Measurements from ENCODE around the gene MPPED2.

Gene MPPED2

DNA sequence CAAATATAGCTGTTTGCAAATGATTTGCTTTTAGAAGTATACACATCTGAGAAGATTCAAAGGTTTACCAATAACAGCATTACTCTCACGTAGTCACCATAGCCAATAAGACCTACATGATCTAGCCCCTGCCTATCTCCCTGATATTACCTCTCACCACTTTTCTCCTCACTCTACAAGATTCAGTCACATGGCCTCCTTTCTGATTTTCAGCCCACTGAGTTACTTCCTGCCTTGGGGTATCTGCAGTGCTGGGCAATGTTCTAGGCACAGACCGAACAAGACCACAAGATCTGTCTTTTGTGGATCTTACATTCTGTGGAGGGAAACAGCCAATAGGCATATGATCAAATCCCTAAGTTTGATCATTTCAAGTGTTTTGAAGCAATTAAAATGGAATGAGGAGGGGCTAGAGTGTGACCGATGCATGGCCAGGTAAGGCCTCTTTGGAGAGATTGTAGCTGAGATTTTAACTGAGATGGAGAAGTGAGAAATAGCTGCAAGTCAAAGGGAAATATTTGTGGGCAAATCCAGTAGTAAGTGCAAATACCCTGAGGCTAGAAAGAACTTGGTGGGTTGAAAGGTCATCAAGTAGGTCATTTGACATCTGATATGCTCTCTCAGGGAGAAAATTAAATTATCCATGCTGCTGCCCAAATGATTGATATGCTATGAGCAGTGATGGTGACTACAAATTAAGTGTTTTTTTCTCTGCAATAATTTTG is 220.2 kb downstream of the MPPED2 start:
- no peak overlapping the region for H3K4me3 ChIP-seq (ENCODE audit: low read length)
- no peak overlapping the region for H3K9ac ChIP-seq (ENCODE audit: low read length)
- peaks cover 11% of the 10 kb centered on the region for H3K4me1 ChIP-seq (ENCODE audit: control insufficient read depth, low read depth, low read length)
- no peaks in the 10 kb centered on the region for H3K27me3 ChIP-seq (ENCODE audit: control insufficient read depth, insufficient read depth, low read length)
- no peak overlapping the region for H3K27ac ChIP-seq (ENCODE audit: low read length)
- no peaks in the 10 kb centered on the region for H3K9me3 ChIP-seq (ENCODE audit: control insufficient read depth, low read depth, low read length)
- H3K36me3 ChIP-seq (ENCODE audit: control insufficient read depth, low read depth, low read length), result no peaks in the 10 kb centered on the region

DNA sequence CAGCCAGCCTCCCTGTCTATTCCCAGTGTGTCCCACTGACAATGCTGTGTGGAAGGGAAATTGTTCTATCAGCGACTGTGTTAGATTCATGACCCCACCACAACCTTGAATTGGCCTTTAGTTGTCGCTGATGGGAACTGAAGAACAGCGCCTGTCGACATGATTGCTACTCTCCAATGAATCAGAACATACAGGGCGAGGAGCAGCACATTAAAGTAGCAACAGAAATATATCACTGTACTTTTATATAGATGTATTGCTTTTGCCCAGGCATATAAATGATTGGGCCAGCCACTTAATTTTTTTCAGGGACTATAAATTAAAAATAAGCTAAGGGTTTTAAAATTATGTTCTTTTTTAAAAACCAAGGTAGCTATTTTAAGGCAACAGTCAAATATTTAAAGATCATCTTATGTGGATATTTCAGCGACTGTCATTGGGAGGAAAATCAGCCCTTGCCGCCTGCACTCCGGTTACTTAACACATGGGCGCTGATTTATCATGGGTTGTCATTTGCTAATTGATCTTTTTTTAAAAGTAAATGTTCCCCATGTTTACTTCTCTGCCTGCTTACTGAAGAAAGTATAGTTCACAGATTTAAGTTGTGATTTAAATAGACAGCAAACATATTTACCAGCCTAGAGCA is 221.2 kb downstream of the MPPED2 start:
- no peak overlapping the region for H3K9ac ChIP-seq (ENCODE audit: low read length)
- no peak overlapping the region for H3K4me3 ChIP-seq (ENCODE audit: low read length)
- H3K27me3 ChIP-seq (ENCODE audit: control insufficient read depth, insufficient read depth, low read length), result no peaks in the 10 kb centered on the region
- no peak overlapping the region for H3K27ac ChIP-seq (ENCODE audit: low read length)
- no peaks in the 10 kb centered on the region for H3K9me3 ChIP-seq (ENCODE audit: control insufficient read depth, low read depth, low read length)
- H3K36me3 ChIP-seq (ENCODE audit: control insufficient read depth, low read depth, low read length), result no peaks in the 10 kb centered on the region
- peaks cover 11% of the 10 kb centered on the region for H3K4me1 ChIP-seq (ENCODE audit: control insufficient read depth, low read depth, low read length)

DNA sequence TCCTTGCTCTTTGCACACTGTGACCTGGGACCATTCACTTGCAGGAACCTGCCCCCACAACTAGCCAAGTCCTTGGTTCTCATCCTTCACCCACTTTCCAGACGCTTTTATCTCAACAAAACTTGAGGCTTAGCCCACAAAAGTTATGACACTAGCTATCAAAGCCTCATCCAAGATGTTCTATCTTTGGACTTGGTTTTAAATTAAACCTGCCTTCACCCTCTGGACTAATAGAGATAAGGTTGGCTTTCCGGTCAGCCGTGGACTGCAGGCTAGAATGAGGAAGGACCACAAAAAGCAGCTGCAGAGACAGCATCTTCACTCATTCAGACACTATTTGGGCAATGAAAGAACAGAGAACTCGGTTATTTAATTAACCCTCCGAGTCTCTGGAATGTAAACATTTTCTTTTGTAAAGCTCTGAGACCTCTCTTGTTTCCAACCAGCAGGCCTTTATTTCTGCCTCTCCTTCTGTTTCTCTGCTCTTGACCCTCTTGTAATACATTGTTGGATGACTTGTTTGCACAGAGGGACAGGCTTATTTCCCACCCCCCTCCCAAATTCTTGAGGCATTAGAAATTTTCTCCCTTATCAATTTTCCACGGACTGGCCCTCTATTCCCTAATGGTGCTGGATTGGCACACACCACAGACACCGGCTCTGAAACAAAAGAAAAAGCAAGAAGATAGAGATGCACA is 221.9 kb downstream of the MPPED2 start:
- Histone ChIP-seq H3K4me3 (ENCODE audit: low read length) (no peak overlapping the region), H3K36me3 (ENCODE audit: control insufficient read depth, low read depth, low read length) (no peaks in the 10 kb centered on the region), H3K27me3 (ENCODE audit: control insufficient read depth, insufficient read depth, low read length) (no peaks in the 10 kb centered on the region), H3K4me1 (ENCODE audit: control insufficient read depth, low read depth, low read length) (peaks cover 11% of the 10 kb centered on the region), H3K27ac (ENCODE audit: low read length) (no peak overlapping the region), H3K9me3 (ENCODE audit: control insufficient read depth, low read depth, low read length) (no peaks in the 10 kb centered on the region), H3K9ac (ENCODE audit: low read length) (no peak overlapping the region)

DNA sequence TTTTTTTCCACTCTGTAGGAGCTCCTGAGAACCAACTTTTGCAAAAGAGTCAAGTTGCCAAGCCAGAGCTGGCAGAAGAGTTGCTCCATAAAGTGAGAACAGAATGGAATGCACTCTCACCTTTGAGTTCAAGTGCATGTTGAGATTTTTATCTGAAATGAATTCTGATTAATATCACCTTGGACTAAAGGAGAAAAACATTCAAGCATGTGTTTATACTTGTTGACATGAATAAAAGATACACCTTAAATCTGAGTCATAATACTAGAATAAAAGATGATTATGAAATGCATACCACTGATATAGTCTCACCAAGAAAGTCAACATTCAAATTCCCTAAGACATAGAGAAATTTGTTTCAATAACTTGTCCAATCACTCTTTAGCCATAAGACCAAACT is 225.4 kb downstream of the MPPED2 start:
- Histone ChIP-seq H3K9ac (ENCODE audit: low read length) (no peak overlapping the region), H3K27ac (ENCODE audit: low read length) (no peak overlapping the region), H3K9me3 (ENCODE audit: control insufficient read depth, low read depth, low read length) (no peaks in the 10 kb centered on the region), H3K4me1 (ENCODE audit: control insufficient read depth, low read depth, low read length) (peaks cover 11% of the 10 kb centered on the region), H3K27me3 (ENCODE audit: control insufficient read depth, insufficient read depth, low read length) (no peaks in the 10 kb centered on the region), H3K36me3 (ENCODE audit: control insufficient read depth, low read depth, low read length) (no peaks in the 10 kb centered on the region), H3K4me3 (ENCODE audit: low read length) (no peak overlapping the region)

Data from iPS-18a (cell line).